ENCODE measurements around the gene LRFN3.

Gene LRFN3

DNA sequence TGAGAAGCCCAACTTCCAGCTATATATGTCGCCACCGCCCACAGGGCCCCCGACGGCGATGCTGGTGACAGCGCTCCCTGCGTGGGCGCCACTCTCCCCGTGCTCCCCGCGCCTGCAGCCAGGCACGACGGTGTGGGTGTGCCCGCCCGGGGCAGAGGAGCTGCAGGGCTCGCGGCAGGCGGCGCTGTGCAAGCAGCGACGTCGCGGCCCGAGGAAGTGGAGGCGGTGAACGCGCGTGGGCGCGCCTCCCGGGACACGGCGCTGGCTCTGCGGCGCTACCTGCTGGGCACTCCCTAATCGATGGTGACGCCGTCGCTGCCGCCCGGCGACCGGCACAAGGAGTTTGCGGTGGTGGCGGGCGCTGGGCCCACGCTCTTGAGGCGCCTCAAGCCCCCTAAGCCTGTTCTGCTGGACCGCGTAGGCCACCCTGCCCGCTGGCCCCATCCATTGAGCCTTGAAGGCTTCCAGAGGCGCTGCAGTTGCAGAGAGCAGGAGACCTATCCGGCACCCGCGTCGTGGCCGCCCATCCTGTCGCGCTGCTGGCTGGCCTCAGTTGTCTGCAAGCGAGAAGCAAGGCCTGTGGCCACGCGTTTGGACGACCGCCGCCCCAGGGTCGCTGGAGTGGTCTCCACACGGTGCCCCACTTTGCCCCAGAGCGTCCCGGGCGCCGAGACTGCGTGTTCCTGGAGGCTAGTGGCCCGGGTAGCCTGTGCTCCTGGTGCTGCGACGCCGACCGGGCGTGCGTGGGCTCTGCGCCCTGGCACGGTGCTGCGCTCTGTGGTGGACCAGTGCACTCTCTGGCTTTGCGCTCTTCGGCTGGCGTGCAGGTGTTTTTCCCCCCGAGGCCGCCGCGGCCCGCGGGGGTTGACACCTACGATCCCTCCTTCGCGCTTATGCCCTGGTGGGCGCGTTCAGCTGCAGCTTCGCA lies 23.1 kb downstream of the LRFN3 start:
- no peaks in the 10 kb centered on the region for H3K4me1 ChIP-seq (ENCODE audit: insufficient read depth, low read length)
- no peak overlapping the region for H2AFZ ChIP-seq (ENCODE audit: low read depth, low read length)
- no peak overlapping the region for H3K4me3 ChIP-seq (ENCODE audit: low read depth in 1 of 2, low read length in 2 of 2)
- TF ChIP-seq EZH2 (IDR thresholded peaks at IDR 0.05; ENCODE audit: borderline replicate concordance, low read depth, low read length, severe bottlenecking), result no peak
- TF ChIP-seq, protein P1, sequence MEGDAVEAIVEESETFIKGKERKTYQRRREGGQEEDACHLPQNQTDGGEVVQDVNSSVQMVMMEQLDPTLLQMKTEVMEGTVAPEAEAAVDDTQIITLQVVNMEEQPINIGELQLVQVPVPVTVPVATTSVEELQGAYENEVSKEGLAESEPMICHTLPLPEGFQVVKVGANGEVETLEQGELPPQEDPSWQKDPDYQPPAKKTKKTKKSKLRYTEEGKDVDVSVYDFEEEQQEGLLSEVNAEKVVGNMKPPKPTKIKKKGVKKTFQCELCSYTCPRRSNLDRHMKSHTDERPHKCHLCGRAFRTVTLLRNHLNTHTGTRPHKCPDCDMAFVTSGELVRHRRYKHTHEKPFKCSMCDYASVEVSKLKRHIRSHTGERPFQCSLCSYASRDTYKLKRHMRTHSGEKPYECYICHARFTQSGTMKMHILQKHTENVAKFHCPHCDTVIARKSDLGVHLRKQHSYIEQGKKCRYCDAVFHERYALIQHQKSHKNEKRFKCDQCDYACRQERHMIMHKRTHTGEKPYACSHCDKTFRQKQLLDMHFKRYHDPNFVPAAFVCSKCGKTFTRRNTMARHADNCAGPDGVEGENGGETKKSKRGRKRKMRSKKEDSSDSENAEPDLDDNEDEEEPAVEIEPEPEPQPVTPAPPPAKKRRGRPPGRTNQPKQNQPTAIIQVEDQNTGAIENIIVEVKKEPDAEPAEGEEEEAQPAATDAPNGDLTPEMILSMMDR (IDR thresholded peaks at IDR 0.05; ENCODE audit: borderline replicate concordance, extremely low read depth, low read length, poor library complexity, severe bottlenecking), result no peak
- H3K9me3 ChIP-seq (ENCODE audit: insufficient read depth, low read length, severe bottlenecking), result no peaks in the 10 kb centered on the region
- no peak overlapping the region for H3K27ac ChIP-seq (ENCODE audit: low read length)
- H3K79me2 ChIP-seq (ENCODE audit: insufficient read depth, low read length), result no peaks in the 10 kb centered on the region
- no peak overlapping the region for H3K9ac ChIP-seq (ENCODE audit: low read depth, low read length)
- H3K4me2 ChIP-seq (ENCODE audit: insufficient read depth, low read length), result no peak overlapping the region
- ATAC-seq (ENCODE audit: insufficient read depth, low read depth) (no peak), DNase-seq (no peak)
- H3K36me3 ChIP-seq (ENCODE audit: insufficient read depth, low read length), result no peaks in the 10 kb centered on the region
- no peaks in the 10 kb centered on the region; the same call in 1 of the 2 replicates for H4K20me1 ChIP-seq (ENCODE audit: insufficient read depth, low read length)
- H3K27me3 ChIP-seq (ENCODE audit: insufficient read depth, low read length, poor library complexity), result no peaks in the 10 kb centered on the region

DNA sequence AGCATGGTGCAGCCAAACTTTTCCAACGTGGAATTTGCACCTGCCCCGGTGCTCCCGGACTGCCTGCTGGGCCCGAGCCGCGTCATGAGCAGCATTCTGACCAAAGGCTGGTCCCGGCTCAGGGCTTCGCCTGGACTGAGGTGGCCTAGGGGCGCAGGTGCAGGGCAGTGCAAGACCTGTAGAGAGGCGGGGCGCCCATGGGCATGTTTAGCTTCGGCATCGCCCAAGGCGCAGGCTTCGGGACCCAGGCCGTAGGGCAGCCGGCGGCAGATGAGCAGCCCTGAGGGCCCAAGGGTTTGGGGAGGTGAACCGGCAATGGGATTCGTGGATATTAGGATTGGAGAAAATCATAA lies 23.8 kb downstream of the LRFN3 start:
- no peak overlapping the region for H3K27ac ChIP-seq (ENCODE audit: low read length)
- H3K79me2 ChIP-seq (ENCODE audit: insufficient read depth, low read length), result no peaks in the 10 kb centered on the region
- H3K27me3 ChIP-seq (ENCODE audit: insufficient read depth, low read length, poor library complexity), result no peaks in the 10 kb centered on the region
- no peak overlapping the region for H3K4me2 ChIP-seq (ENCODE audit: insufficient read depth, low read length)
- H3K9ac ChIP-seq (ENCODE audit: low read depth, low read length), result no peak overlapping the region
- no peaks in the 10 kb centered on the region for H3K9me3 ChIP-seq (ENCODE audit: insufficient read depth, low read length, severe bottlenecking)
- DNase-seq (no peak), ATAC-seq (ENCODE audit: insufficient read depth, low read depth) (no peak)
- H3K36me3 ChIP-seq (ENCODE audit: insufficient read depth, low read length), result no peaks in the 10 kb centered on the region
- no peak overlapping the region for H2AFZ ChIP-seq (ENCODE audit: low read depth, low read length)
- TF ChIP-seq, protein P1 (IDR thresholded peaks at IDR 0.05; ENCODE audit: borderline replicate concordance, extremely low read depth, low read length, poor library complexity, severe bottlenecking), result no peak
- no peak for TF ChIP-seq EZH2 (IDR thresholded peaks at IDR 0.05; ENCODE audit: borderline replicate concordance, low read depth, low read length, severe bottlenecking)
- H3K4me3 ChIP-seq (ENCODE audit: low read depth in 1 of 2, low read length in 2 of 2), result no peak overlapping the region
- no peaks in the 10 kb centered on the region for H3K4me1 ChIP-seq (ENCODE audit: insufficient read depth, low read length)
- H4K20me1 ChIP-seq (ENCODE audit: insufficient read depth, low read length), result no peaks in the 10 kb centered on the region; the same call in 1 of the 2 replicates

DNA sequence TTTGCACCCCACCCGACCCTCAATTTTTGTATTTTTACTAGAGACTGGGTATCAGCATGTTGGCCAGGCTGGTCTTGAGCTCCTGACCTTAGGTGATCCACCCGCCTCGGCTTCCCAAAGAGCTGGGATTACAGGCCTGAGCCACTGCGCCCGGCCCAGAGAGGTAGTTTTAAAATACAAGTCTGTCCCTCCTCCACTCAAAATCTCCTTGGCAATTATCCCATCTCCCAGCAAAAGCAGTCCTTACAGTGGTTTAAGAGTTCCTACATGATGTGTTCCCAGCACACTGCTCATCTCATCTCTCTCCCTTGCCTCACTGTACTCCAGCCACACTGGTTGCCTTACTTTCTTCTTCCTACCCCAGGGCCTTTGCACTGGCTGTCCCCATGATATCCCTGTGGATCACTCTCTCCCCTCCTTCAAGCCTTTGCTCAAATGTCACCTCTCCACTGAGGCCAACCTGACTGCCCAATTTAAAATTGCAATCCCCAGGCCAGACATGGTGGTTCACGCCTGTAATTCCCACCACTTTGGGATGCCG lies 24.3 kb downstream of the LRFN3 start:
- no peak overlapping the region for H3K9ac ChIP-seq (ENCODE audit: low read depth, low read length)
- DNase-seq (no peak), ATAC-seq (ENCODE audit: insufficient read depth, low read depth) (no peak)
- H3K27ac ChIP-seq (ENCODE audit: low read length), result no peak overlapping the region
- no peaks in the 10 kb centered on the region; the same call in 1 of the 2 replicates for H4K20me1 ChIP-seq (ENCODE audit: insufficient read depth, low read length)
- no peaks in the 10 kb centered on the region for H3K79me2 ChIP-seq (ENCODE audit: insufficient read depth, low read length)
- H3K4me3 ChIP-seq (ENCODE audit: low read depth in 1 of 2, low read length in 2 of 2), result no peak overlapping the region
- H3K27me3 ChIP-seq (ENCODE audit: insufficient read depth, low read length, poor library complexity), result no peaks in the 10 kb centered on the region
- H3K4me2 ChIP-seq (ENCODE audit: insufficient read depth, low read length), result no peak overlapping the region
- H3K4me1 ChIP-seq (ENCODE audit: insufficient read depth, low read length), result no peaks in the 10 kb centered on the region
- TF ChIP-seq, protein P1 (IDR thresholded peaks at IDR 0.05; ENCODE audit: borderline replicate concordance, extremely low read depth, low read length, poor library complexity, severe bottlenecking), result no peak
- no peak for TF ChIP-seq EZH2 (IDR thresholded peaks at IDR 0.05; ENCODE audit: borderline replicate concordance, low read depth, low read length, severe bottlenecking)
- H3K9me3 ChIP-seq (ENCODE audit: insufficient read depth, low read length, severe bottlenecking), result no peaks in the 10 kb centered on the region
- no peak overlapping the region for H2AFZ ChIP-seq (ENCODE audit: low read depth, low read length)
- no peaks in the 10 kb centered on the region for H3K36me3 ChIP-seq (ENCODE audit: insufficient read depth, low read length)

Data from DND-41 (cell line).